HG03565 (cell line): Measurements from ENCODE around the gene TUNAR.
"Not testable (repeated sequence)": the region's sequence is repeated elsewhere in the genome, so short reads cannot be mapped to it uniquely, and the experiment has no call there.

Source experiments
- ATAC-seq: cut with Tn5 transposase; IDR thresholded peaks from one replicate; pipeline ENCODE4 v1.9.1; 2021; ENCODE audit warnings: mild to moderate bottlenecking, moderate library complexity; ENCODE audit not compliant: unreplicated experiment

TUNAR gene

GRCh38 chr14:95964901-95965300 is 88.3 kb downstream of the TUNAR start:
- ATAC-seq, result no peak

DNA sequence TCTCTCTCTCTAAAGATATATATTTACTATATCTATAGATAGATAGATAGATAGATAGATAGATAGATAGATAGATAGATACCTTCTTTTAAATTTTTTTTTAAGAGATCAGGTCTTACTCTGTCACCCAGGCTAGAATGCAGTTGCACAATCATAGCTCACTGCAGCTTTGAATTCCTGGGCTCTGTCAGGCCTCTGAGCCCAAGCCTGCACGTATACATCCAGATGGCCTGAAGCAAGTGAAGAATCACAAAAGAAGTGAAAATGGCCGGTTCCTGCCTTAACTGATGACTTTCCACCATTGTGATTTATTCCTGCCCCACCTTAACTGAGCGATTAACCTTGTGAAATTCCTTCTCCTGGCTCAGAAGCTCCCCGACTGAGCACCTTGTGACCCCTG is 91.4 kb downstream of the TUNAR start:
- not testable (repeated sequence) for ATAC-seq
